ENCODE measurements around the gene HIVEP1.

GRCh38 chr6:12174878-12175277 is 162.8 kb downstream of the HIVEP1 start:
- TF ChIP-seq, protein P1, sequence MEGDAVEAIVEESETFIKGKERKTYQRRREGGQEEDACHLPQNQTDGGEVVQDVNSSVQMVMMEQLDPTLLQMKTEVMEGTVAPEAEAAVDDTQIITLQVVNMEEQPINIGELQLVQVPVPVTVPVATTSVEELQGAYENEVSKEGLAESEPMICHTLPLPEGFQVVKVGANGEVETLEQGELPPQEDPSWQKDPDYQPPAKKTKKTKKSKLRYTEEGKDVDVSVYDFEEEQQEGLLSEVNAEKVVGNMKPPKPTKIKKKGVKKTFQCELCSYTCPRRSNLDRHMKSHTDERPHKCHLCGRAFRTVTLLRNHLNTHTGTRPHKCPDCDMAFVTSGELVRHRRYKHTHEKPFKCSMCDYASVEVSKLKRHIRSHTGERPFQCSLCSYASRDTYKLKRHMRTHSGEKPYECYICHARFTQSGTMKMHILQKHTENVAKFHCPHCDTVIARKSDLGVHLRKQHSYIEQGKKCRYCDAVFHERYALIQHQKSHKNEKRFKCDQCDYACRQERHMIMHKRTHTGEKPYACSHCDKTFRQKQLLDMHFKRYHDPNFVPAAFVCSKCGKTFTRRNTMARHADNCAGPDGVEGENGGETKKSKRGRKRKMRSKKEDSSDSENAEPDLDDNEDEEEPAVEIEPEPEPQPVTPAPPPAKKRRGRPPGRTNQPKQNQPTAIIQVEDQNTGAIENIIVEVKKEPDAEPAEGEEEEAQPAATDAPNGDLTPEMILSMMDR (IDR thresholded peaks at IDR 0.05): no peak
- TF ChIP-seq POLR2A (IDR thresholded peaks at IDR 0.05): no peak

Data from body of pancreas (tissue), 4 donors.